ENCODE results near the gene DEDD2. TPM values are rescaled to one million over a fixed set of nuclear protein-coding genes. Genes with fewer than 3 reads are reported as not detected.
A peak's percentile ranks its signal among the peaks of the same experiment; 100 is the strongest.

Gene DEDD2
- total RNA-seq, 1 donor from 2014 or later = 21.3 TPM

DNA sequence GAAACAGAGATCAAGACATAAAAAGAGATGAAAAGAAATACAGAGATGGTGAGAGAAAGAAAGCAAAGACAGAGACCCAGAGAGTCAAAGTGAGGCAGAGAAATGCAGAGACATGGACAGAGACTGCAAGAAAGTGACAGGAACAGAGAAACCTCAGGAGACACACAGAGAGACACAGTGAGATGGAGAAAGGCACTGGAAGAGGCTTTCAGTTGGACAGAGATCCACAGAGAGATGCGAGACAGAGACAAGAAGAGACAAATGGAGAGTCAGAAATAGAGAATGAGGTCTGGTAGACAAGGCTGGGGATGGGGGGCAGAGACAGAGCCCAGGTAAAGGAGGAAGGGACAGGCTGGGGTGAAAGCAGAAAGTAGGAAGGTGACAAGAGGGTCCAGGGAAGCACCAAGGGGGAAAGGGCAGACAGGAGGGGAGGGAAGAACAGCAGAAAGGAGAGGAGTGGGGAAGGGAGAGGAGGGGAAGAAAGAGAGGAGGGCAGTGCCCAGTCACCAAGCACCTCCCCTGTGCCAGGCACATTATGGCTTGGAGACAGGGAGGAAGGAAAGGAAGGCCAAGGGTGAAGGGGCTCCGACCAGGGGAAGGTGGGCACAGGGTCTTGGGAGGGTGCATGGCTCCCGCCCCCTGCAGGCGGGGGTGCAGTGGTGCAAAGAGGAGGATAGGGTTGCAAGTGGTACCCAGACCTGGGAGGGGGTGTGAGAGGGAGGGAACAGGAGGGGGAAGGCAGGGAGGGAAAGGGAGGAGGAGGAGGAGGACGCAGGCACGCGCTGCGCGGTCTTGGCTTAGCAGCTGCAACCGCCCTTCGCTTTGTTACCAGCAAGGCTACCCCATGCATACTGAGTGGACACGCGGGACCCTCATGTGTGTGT lies 38.4 kb downstream of the DEDD2 start:
- Mint-ChIP-seq H3K27me3 (ENCODE audit: low read depth) (peaks cover 47% of the 10 kb centered on the region), H3K4me3 (no peak overlapping the region), H3K4me1 (peaks cover 5% of the 10 kb centered on the region), H3K27ac (no peak overlapping the region), H3K36me3 (no peaks in the 10 kb centered on the region), H3K9me3 (no peaks in the 10 kb centered on the region)
- TF ChIP-seq, protein P1, sequence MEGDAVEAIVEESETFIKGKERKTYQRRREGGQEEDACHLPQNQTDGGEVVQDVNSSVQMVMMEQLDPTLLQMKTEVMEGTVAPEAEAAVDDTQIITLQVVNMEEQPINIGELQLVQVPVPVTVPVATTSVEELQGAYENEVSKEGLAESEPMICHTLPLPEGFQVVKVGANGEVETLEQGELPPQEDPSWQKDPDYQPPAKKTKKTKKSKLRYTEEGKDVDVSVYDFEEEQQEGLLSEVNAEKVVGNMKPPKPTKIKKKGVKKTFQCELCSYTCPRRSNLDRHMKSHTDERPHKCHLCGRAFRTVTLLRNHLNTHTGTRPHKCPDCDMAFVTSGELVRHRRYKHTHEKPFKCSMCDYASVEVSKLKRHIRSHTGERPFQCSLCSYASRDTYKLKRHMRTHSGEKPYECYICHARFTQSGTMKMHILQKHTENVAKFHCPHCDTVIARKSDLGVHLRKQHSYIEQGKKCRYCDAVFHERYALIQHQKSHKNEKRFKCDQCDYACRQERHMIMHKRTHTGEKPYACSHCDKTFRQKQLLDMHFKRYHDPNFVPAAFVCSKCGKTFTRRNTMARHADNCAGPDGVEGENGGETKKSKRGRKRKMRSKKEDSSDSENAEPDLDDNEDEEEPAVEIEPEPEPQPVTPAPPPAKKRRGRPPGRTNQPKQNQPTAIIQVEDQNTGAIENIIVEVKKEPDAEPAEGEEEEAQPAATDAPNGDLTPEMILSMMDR (IDR thresholded peaks at IDR 0.05; ENCODE audit: unreplicated experiment) = peak; percentile 29
- no peak for DNase-seq (ENCODE audit: low spot score in 2 of 2, unreplicated experiment in 2 of 2)

DNA sequence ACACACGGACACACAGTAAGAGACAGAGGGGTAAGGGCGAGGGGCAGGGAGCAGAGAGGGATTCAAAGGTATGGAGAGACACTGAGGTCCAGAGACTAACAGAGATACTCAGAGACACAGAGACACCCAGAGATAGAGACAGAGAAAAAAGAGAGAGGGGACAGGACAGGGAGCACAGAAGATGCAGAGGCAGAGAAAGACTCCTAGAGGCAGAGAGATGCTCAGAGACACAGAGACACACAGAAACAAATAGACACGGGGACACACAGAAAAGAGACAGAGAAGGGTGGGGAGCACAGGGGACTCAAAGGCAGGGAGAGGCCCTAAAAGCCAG lies 39.8 kb downstream of the DEDD2 start:
- Mint-ChIP-seq H3K27me3 (ENCODE audit: low read depth) (peaks cover 50% of the 10 kb centered on the region), H3K4me1 (peaks cover 5% of the 10 kb centered on the region), H3K4me3 (no peak overlapping the region), H3K27ac (no peak overlapping the region), H3K9me3 (no peaks in the 10 kb centered on the region), H3K36me3 (no peaks in the 10 kb centered on the region)
- no peak for DNase-seq (ENCODE audit: low spot score in 2 of 2, unreplicated experiment in 2 of 2)
- TF ChIP-seq, protein P1 (IDR thresholded peaks at IDR 0.05; ENCODE audit: unreplicated experiment) = no peak

DNA sequence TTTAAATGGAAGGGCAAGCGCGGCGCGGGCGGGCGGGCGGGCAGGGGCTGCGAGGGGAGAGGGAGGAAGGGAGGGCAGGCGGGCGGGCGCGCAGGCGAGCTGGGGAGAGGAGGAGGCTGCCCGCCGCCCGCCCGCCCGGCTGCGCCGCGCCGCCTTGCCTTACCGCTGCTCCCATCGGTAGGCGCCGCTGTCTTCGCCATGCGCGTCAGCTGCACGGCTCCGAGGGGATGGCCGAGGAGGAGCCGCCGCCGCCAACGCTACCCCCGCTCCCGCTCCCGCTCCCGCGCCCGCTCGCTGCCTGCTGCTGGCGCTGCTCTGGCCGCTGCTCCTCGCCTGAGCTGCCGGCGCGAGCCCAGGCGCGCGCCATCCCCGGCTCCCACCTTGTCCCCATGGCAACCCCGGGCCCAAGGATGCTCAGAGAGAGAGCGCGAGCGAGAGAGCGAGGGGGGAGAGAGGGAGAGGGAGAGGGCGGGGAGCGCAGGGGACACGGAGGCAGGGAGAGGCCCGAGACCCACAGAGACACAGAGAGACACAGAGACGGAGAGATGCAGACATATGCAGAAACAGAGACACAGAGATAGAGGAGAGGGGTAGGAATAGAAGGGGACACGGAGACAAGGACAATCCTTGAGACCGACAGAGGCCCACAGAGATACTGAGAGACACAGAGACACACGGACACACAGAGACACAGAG lies 40.3 kb downstream of the DEDD2 start:
- no peak overlapping the region for H3K4me3 Mint-ChIP-seq
- H3K27ac Mint-ChIP-seq = no peak overlapping the region
- H3K4me1 Mint-ChIP-seq = peaks cover 5% of the 10 kb centered on the region
- no peaks in the 10 kb centered on the region for H3K36me3 Mint-ChIP-seq
- no peaks in the 10 kb centered on the region for H3K9me3 Mint-ChIP-seq
- peaks cover 50% of the 10 kb centered on the region for H3K27me3 Mint-ChIP-seq (ENCODE audit: low read depth)
- peak; percentile 66 to 85 for DNase-seq (ENCODE audit: low spot score in 2 of 2, unreplicated experiment in 2 of 2)
- TF ChIP-seq, protein P1 (IDR thresholded peaks at IDR 0.05; ENCODE audit: unreplicated experiment) = no peak

DNA sequence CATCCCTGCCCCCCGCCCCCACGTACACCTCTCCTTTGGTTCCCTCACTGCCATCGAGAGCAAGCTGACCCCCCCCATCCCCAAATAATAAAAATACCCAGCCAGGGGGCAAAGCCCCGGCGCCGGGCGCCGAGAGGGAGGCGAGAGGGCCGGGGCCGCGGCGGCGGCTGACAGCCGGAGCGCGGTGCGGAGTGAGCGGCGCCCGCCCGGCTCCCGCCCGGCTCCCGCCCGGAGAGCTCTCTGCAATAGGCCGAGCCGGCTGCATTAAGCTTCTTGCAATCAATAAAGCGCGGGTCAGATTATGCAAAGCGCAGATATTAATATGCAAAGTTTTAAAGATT lies 40.9 kb downstream of the DEDD2 start:
- Mint-ChIP-seq H3K36me3 (no peaks in the 10 kb centered on the region), H3K27ac (no peak overlapping the region), H3K4me3 (peak overlapping the region; percentile 67), H3K27me3 (ENCODE audit: low read depth) (peaks cover 50% of the 10 kb centered on the region), H3K9me3 (no peaks in the 10 kb centered on the region), H3K4me1 (peaks cover 5% of the 10 kb centered on the region)
- peak in 1 of 2 experiments; percentile 45 for DNase-seq (ENCODE audit: low spot score in 2 of 2, unreplicated experiment in 2 of 2)
- TF ChIP-seq, protein P1 (IDR thresholded peaks at IDR 0.05; ENCODE audit: unreplicated experiment) = no peak

DNA sequence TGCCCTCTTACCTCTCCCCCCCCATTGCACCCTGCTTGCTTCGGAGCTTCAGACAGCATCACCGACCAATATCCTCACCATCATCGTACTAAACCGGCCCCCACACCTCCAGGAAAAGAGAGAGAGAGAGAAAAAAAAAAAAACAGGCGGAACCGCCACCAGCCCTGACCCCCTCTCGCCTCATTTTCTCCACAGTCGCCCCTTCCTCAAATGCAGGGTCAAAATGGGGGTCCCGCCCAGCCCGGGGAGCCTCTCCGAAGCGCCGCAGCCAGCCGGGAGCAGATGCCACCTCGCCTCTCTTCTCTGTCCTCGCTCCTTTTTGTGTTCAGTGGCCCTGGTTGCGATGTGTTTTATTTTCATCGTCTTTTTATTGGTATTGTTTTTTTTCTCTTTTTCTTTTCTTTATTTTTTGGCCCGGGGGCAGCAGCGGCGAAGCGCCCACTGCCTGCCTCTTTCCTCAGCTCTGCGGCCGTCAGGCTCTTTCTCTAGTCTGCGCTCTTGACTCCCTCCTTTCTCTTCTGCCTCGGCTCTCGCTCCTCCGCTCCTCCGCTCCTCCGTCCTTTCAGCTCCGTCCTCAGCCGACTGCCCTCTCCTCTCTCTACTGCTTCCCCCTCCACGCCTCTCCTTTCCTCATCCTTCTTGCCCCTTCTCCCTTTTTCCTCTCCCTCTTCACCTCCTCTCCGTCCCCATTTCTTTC lies 41.4 kb downstream of the DEDD2 start:
- H3K4me1 Mint-ChIP-seq = peaks cover 5% of the 10 kb centered on the region
- no peak for DNase-seq (ENCODE audit: low spot score in 2 of 2, unreplicated experiment in 2 of 2)

More for the DNA sequence above, 41.4 kb downstream of the DEDD2 start:
- Mint-ChIP-seq H3K9me3 (no peaks in the 10 kb centered on the region), H3K36me3 (no peaks in the 10 kb centered on the region), H3K27me3 (ENCODE audit: low read depth) (peaks cover 51% of the 10 kb centered on the region), H3K27ac (no peak overlapping the region), H3K4me3 (peak overlapping the region; percentile 67)
- TF ChIP-seq, protein P1 (IDR thresholded peaks at IDR 0.05; ENCODE audit: unreplicated experiment) = no peak

All from mesothelial cell of epicardium (in vitro differentiated cells).